Measurements from ENCODE around the gene CDC27.
A peak's percentile ranks its signal among the peaks of the same experiment; 100 is the strongest.

The CDC27 gene

DNA sequence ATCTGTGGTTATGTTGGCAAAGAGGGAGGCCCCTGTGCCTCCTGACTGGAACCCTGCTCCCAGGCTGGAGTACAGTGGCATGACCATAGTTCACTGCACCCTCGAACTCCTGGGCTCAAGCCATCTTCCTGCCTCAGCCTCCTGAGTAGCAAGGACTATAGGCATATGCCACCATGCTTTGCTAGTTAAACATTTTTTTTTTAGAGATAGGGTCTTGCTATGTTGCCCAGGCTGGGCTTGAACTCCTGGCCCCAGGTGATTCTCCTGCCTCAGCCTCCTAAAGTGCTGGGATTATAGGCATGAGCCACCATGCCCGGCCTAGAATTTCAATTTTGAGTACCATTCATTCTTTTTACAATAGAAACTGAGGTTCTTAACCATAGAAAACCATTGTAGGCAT, 43.4 kb upstream of the CDC27 start:
- no peak overlapping the region for H3K4me3 ChIP-seq (ENCODE audit: low read depth, low read length)
- TF ChIP-seq, protein P1, sequence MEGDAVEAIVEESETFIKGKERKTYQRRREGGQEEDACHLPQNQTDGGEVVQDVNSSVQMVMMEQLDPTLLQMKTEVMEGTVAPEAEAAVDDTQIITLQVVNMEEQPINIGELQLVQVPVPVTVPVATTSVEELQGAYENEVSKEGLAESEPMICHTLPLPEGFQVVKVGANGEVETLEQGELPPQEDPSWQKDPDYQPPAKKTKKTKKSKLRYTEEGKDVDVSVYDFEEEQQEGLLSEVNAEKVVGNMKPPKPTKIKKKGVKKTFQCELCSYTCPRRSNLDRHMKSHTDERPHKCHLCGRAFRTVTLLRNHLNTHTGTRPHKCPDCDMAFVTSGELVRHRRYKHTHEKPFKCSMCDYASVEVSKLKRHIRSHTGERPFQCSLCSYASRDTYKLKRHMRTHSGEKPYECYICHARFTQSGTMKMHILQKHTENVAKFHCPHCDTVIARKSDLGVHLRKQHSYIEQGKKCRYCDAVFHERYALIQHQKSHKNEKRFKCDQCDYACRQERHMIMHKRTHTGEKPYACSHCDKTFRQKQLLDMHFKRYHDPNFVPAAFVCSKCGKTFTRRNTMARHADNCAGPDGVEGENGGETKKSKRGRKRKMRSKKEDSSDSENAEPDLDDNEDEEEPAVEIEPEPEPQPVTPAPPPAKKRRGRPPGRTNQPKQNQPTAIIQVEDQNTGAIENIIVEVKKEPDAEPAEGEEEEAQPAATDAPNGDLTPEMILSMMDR (IDR thresholded peaks at IDR 0.05; ENCODE audit: low read depth, low read length) = no peak
- in situ Hi-C loops (cut with HindIII; ENCODE audit: low sequenced_read_pairs) = no loop called here
- no peak for DNase-seq (ENCODE audit: low read depth, low spot score)

DNA sequence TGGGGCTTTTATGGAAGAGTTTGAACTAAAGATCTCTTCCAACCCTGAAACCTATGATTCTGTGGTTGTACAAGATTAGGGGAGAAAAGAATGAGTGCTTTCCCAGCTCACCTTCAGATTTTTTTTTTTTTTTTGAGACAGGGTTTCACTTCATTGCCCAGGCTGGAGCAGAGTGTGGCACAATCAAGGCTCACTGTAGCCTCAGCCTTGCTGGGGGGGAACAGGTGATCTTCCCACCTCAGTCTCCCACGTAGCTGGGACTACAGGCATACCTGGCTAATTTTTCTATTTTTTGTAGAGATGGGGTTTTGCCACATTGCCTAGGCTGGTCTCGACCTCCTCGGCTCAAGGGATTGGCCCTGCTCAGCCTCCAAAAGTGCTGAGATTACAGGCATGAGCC, 42.8 kb upstream of the CDC27 start:
- in situ Hi-C loops (cut with HindIII; ENCODE audit: low sequenced_read_pairs) = no loop called here
- TF ChIP-seq, protein P1 (IDR thresholded peaks at IDR 0.05; ENCODE audit: low read depth, low read length) = no peak
- H3K4me3 ChIP-seq (ENCODE audit: low read depth, low read length) = no peak overlapping the region
- DNase-seq (ENCODE audit: low read depth, low spot score) = no peak

DNA sequence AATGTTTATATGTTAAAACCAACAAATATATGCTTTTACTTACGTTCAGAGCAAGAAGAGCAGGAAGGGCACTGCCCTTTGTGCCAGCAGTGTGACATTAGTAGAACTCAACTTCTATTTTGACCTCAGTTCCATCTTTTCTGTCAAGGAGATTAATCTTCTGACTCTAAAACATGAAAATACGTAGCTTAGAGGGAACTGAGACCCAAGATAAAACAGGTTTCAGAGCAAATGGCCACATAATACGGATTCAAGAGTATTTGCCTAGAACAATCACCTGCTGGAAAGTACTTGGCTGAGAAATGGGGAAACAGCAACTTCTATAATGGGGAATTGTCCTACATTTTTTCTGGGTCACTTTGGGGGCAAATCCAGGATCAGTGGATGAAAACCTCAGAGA, 42.2 kb upstream of the CDC27 start:
- TF ChIP-seq, protein P1 (IDR thresholded peaks at IDR 0.05; ENCODE audit: low read depth, low read length) = no peak

DNA sequence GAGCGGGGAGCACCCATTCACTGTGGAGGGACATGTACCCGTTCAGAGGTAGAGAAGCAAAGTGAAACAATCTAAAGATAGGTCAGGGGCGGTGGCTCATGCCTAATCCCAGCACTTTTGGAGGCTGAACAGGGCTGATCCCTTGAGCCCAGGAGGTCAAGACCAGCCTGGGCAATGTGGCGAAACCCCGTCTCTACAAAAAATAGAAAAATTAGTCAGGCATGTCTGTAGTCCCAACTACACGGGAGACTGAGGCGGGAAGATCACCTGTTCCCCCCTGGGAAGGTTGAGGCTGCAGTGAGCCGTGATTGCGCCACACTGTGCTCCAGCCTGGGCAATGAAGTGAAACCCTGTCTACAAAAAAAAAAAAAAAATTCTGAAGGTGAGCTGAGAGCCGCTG, 41.8 kb upstream of the CDC27 start:
- TF ChIP-seq, protein P1 (IDR thresholded peaks at IDR 0.05; ENCODE audit: low read depth, low read length) = no peak
- in situ Hi-C loops (cut with HindIII; ENCODE audit: low sequenced_read_pairs) = no loop called here
- DNase-seq (ENCODE audit: low read depth, low spot score) = no peak
- no peak overlapping the region for H3K4me3 ChIP-seq (ENCODE audit: low read depth, low read length)

More for the DNA sequence above, 42.2 kb upstream of the CDC27 start:
- in situ Hi-C loops (cut with HindIII; ENCODE audit: low sequenced_read_pairs) = no loop called here
- no peak overlapping the region for H3K4me3 ChIP-seq (ENCODE audit: low read depth, low read length)
- no peak for DNase-seq (ENCODE audit: low read depth, low spot score)

DNA sequence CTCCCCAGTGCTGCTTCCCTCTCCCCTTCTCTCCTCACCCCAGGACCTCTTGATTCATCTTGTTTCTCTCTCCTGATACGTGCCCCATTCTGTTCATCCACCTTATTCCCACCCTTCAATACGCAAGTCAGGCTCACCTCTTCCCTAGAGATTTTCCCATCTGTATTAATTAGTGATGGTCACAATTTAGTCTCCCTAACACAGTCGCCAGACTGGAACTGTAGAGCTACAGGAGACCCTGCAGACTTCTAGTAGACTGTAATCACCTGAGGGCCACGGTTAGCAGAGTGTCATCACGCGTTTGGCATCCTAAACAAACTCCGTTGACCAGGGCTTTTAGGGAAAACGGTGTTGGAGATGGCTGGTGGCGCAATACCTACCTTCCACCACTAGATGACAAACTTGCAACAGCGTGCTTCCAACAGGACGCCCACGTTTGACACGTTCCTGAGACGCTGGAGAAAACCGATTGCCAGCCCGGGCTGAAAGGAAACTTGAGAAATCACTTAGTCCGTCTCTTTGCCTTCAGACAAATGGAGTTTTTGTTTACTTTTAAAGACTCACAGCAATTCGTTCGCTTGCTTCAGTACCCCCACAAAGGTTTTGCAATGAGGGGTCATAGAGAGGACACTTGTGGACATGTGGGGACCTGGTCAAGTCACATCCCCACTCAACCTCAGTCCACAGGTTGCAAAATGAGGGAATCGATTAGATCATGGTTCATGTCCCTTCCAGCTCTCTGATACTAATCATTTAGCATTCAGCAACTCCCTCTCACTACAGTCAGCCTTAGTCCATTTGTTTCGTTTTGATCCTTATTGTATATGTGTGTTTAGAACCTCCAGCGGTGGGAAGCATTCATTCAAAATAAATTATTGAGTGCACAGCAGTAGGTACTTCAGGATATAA, 40.7 kb upstream of the CDC27 start:
- in situ Hi-C loops (cut with HindIII; ENCODE audit: low sequenced_read_pairs) = no loop called here
- peak; percentile 94 for DNase-seq (ENCODE audit: low read depth, low spot score)
- peak overlapping the region; percentile 12 for H3K4me3 ChIP-seq (ENCODE audit: low read depth, low read length)
- TF ChIP-seq, protein P1 (IDR thresholded peaks at IDR 0.05; ENCODE audit: low read depth, low read length) = peak; percentile 100

DNA sequence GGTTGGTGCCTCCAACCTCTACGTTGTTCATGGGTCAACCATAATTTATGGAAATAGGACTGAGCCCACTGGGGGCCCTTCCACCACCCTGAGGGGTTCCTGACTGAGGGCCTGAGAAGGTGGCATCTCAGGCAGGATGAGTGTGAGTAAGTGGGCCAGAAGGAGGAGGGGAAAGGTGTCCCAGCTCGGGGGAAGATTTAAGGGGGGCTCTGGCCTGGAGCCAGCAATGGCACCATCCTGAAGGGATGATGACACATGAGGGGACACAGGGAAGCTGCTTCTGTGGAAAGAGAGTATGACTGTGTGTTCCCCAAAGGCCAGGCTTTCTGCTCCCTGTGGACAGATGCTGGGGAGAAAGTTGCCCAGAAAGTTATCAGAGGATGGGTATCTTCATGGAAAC, 38.8 kb upstream of the CDC27 start:
- H3K4me3 ChIP-seq (ENCODE audit: low read depth, low read length) = no peak overlapping the region
- TF ChIP-seq, protein P1 (IDR thresholded peaks at IDR 0.05; ENCODE audit: low read depth, low read length) = no peak
- DNase-seq (ENCODE audit: low read depth, low spot score) = no peak
- in situ Hi-C loops (cut with HindIII; ENCODE audit: low sequenced_read_pairs) = no loop called here
